Measurements from ENCODE around the gene NACC2.

The NACC2 gene

DNA sequence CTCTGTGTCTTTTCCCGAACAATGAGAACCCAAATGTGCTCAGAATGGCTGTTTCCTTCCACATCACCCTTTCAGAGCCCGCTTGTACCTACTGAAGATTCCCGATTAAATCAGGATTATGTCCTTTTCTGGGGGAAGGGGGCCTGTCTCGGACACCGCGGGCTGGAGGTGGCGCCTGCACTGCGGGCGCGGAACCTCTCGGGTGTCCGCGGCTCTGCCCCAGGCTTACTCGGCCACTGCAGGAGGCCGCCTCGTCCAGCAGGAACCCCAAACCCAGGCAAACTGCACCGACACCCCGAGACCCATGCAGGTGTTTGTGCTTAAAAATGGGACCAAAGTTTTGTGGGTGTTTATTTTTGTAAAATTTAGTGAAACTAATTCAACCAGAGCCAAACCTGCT, 32.2 kb upstream of the NACC2 start:
- DNase-seq: no peak

DNA sequence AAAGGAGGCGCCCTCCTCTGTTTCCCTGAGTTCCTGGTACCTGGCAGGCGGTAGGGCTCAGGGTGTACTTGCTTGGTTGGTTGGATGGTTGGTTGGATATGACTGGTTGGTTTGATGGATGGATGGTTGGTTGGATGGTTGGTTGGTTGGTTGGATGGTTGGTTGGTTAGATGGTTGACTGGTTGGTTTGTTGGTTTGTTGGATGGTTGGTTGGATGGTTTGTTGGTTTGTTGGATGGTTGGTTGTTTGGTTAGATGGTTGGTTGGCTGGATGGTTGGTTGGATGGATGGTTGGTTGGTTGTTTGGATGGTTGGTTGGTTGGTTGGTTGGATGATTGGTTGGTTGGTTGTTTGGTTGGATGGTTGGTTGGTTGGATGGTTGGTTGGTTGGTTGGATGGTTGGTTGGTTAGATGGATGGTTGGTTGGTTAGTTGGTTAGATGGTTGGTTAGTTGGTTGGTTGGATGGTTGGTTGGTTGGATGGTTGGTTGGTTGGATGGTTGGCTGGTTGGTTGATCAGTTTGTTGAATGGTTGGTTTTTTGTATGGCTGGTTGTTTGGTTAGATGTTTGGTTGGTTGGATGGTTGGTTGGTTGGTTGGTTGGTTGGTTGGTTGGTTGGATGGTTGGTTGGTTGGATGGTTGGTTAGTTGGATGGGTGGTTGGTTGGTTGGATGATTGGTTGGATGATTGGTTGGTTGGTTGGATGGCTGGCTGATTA, 30.0 kb upstream of the NACC2 start:
- DNase-seq: no peak

DNA sequence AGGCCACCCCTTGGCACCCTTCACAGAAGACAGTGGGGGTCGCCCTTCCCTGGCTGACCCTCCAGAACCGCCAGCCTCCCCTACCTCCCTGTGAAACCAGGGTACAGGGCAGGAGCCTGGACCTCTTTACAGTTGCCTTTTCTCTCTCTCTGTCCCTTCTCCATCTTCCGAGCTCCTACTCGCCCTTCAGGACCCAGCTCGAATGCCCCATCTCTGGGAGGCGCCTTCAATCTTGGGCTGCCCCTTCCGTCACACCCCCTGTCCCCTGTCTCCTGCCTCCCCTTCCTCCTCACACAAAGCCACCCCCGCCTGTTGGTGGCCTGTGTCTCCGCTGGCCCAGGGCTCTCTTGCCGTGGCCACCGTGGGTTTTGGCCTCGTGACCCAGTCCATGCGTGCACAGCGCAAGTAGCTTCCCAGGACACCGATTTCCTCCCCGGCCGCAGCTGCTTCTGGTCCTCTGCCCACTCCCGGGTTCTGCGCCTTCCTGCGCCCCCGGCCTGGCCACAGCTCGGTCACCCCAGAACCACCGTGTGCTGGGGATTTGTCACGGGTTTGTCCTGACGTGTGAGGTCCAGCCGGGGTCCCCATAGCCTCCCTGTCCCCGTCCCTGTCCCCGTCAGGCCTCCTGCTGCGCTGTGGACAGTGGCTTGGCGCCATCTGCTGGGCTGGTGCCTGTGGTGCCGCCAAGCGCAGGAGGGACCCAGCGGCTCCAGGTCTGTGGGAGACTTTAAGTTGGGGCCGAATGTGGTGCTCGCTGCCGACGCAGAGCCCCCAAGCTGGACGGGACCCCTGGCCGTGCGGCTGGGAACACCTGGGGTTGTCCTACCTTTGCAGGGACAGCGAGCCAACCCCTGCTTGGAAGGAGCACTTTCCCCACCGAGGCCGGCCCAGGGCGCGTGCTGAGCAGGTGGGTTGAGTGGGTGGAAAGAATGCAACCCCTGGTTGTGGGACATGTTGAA, 27.6 kb upstream of the NACC2 start:
- peak; percentile 49 to 70 (median 66) for DNase-seq

DNA sequence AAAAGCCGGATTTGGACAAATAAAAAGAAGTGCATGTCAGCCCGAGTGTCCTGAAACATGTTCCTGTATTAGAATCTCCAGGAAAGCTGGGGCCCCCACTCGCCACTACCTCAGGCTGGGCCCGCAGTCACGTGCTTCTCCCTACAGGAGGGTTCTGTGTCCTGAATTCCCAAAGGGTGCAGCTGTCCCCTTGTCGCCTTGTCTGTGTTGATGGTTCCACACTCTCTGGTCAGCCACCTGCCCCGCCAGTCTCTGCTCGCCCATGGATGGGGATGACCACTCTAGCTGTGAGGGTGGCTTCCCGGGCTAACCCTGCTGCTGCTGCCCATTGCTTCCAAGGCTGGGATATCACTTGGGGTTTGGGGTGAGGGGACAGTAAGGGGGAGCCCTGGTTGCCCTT, 26.7 kb upstream of the NACC2 start:
- no peak for DNase-seq

DNA sequence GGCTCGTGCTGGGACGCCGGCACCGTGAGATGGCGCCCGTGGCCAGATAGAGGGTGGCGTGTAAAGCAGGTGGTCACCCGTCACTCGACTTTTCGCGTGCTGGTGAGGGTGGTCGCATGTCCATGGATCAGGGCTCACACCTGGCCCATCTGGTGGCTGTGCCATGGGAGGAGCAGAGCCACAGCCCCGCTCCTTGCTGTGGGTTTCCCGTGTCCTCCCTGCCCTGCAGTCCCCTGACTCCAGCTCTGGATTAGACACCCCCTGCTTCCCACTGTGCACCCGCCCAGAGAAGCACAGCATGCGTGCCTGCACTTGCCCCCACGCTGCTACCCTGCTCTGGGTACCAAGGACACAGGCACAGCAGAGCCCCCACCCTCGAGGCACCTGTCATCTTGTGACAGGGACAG, 25.4 kb upstream of the NACC2 start:
- DNase-seq: no peak

DNA sequence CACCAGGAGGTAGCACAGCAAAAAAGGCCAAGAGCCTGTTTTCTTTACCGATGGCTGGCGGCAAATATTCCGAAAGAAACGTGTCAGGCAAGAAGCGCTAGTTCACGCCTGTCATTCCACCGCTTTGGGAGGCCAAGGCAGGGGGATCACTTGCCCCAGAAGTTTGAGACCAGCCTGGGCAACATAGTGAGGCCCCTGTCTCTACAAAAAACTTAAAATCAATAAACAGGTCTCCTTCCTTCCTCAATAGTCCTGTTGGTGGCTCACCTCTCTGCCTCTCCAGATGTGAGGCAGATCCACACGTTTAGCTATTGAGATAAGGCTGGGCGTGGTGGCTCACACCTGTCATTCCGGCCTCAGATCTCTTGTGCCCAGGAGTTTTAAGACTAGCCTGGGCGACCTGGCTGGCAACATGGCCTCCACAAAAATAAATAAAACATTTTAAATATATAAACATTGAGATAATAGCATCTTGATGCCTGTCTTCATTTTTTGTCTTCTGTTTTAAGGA, 24.8 kb upstream of the NACC2 start:
- DNase-seq: no peak

DNA sequence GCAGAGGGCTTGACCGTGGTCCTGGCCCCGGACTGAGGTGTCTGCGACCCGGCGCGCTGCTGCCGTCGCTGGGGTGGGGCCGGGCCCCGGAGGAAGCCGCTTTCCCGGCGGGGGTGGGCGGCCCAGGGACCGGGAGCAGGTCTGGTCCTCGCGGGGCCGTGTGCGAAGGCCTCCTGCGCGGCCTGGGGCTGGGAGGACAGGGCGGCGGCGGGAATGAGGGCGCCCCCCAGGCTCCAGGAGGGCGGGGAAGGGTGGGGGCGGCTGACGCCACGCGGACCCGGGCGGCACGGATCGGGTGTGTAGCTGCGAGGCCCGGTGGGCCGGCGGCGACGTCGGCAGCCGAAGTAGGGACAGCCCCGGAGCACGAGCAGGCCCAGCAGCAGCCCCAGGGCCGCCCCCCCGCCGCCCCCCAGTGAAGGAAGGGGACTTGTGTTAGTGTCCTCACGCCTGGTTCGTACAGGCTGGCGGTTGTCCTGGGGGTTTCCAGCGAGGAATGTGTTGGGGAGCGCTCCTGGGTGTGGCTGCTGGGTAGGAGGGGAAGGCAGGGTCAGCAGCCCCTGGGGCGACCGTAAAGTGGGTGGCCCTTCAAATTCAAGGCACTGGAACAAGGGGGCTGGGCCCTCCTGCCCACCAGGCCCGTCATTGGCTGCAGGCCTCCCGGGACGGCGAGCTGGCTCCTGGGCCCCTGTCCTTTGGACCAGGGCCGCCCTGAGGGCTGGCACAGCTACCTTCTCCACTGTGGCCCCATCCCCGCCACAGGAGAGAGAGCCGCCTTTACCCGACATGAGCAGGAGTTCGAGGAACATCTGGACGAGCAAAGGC, 24.2 kb upstream of the NACC2 start:
- no peak for DNase-seq

DNA sequence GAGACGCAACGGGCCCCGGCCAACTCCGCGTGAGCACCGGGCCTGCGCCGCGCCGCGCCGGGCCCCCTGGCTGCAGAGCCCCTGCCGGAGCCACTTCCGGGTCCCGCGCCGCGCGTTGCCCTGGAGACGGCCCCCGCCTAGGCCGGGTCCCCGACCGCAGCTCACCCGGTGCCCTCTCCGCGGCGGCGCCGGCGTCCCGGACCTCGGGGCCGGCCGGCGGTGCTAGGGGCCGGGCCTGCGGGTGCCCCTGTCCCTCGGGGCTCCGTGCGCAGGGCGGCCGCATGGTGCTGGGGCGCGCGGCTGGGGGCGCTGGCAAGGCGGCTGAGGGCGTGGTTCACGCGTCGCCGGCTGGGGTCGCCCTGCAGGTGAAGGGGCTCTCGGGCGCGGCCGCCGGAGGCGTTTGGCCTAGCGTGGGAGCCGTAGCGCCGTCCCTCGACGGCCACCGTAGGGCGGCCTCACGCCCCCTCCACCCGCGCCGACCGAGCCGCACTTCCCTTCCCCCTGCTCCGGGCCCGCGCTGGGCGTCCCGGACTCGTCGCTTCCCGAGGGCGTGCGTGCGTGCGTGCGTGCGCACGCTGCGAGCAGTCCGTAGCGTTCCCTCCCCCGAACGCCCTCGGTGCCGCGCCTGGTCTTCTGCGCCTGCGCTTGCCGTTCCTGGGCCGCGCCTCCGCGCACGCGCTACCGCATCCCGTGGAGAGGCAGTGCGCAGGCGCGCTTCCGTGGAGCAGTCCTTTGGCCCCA, 23.4 kb upstream of the NACC2 start, which contains the start of gene TMEM250:
TSS of gene TMEM250 (minus strand) at position 556 of the 741 bp plus-strand sequence. CDS start 1,975 bp downstream, outside the sequence.
- peak; percentile 92 to 99 (median 93) for DNase-seq

DNA sequence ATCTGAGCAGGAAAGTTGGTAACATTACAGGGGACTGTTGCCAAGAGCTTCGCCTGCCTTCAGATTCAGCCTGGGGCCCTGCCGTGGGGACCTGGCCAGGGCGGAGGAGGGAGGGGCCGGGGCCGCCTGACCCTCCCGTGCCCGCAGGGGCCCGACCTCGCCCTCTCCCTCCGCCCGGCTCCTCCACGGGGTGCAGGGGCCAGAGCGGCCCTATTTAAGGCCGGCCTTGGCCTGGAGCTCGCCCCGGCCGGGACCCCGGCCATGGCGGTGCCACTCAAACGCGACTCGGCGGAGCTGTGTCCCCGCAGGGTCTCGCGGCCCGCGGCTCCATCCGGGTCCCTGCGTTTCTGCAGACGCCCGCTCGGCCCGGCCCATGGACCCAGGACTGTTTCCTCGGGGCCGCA, 22.8 kb upstream of the NACC2 start:
- no peak for DNase-seq

DNA sequence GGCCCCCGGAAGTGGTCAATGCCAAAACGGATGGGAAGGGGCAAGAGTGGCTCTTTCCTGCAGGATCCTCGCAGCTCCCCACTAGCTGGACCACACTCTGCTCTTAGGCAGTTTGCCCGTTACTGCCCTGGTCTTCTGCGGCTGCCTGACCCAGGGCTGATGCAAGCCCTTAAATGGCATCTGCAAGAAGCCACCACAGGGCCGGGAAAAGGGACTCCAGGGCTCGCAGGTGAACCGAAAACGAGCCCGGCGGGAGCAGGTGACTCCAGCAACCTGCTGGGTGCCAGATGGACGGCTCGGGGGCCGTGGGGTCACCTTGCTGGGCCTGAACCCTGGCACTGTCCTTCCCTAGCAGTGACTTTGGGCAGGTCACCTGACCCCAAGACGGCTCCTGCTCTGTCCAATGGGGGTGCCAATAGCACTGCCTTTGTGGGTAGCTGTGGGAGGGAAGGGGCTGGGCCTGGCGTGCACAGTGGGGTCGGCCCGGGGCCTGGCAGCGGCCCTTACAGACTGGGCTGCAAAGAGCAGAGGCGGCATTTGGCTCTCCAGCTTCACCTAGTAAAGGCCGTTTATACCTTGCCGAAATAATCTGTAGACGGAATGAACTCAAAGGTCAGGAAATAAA, 22.3 kb upstream of the NACC2 start:
- peak in 1 of 5 donors; percentile 56 for DNase-seq

DNA sequence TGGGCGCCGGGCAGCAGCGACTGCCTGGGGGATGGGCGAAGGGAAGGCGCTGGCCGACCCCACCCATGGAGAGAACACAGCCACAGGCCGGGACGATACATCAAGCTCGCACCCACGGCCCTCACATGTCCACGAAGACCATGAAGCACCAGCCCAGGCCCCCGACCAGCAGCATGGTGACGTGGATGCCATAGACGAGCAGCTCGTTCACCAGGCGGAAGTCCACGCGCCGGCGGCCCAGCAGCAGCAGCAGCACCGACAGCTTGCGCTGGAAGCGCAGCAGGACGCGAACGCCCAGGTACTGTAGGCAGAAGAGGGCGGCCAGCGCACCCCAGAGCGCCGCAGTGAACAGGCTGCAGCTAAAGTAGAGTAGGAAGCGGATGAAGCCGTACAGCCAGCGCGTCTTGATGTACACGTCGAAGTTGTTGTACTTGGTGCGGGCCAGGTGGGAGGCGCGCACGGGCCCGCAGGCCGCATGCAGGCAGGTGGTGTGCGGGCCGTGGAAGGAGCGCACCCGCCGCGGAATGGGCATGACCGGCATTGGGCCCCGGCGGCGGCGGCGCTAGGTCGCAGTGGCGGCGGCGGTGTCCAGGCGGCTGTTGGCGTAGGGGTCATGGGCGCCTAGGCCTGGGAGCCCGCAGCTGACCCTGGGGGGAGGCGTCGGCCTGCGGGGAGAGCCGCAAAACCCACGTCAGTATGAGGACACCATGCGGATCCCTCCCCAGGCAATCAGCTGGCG, 21.4 kb upstream of the NACC2 start:
- no peak for DNase-seq

DNA sequence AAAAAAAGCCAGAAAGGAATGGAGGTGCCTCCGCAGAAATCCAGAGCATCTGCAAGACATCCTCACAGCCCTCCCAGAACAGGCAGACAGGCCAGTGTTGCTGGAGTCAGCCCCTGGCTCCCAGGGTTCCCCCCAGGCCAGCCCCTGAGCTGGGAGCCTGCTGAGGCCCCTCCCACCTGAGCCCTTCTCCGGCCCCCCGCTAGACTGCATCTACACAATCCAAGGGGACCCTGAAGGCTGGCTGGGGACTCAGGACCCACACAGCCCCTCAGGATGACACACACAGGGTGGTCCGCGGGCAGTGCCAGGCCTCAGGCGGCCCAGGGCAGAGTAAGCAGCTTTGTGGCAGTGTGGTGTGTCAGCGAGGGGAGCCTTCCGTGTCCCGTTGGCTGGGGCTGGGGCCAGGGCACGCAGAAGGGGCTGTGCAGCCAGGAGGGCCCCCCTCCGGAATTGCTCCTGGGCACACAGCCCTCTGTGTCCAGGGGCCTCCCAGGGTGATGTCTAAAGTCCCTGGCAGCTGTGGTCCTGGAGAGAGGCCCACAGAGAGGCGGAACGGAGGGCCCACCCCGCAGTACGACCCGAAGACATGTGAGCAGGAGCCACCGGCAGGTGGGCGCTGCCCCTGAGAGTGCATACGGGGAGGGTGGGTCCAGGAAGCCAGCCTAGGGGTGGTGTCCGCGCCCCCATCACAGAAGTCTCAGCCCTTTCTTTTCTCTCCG, 20.7 kb upstream of the NACC2 start:
- no peak for DNase-seq

DNA sequence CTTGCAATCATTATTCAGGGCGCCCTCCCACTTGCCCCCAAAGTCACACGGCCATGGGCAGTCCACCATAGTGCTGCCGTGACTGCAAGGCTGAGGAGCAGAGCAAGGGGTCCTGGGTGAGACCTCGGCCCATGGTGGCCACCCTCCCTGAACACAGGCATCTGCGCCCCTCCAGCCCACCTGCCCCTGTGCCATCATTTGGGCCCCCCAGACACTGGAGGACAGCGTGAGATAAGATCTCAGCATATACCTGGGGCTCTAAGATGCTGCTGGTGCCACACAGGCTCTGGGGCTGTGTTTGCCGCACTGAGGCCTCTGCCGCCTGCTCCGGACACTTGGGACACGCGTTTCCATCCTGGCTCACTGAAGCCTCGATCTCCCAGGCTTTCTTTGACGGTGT, 20.1 kb upstream of the NACC2 start:
- no peak for DNase-seq

DNA sequence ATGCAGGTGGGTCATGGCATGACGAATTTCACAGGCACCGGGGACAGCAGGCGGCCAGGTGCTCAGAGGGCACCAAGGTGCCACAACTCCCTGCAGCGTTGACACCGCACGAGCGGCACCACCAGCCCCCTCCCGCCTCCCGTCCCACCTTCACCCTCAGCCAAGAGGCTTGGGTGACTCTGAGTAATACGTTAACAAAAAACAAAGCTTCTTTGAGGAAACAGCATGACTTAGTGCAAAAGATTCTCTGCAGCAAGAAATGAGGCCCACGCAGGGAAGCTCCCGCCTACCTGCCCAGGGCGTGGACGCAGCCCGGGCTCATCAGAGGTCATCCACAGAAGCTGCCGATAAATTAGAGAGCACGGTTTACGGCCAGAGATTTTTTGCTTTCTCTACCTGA, 19.5 kb upstream of the NACC2 start:
- DNase-seq: no peak

DNA sequence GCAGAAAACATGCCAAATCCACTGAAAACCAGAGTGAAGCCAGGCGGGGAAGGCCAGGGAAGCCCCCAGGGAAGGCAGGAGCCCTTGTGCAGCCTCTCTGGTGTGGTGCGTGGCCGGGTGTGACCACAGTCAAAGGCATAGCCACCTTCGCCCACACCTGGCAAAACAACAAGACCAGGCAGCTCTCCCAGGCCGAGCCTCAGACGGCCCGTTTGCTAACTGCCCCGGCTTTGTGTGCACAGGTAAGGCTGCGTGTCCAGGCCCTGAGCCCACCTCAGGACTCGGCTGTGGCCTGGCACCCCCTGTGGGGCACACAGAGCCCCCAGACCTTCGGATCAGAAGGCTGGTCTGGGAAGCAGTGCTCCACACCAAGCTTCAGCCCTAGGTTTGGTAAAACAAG, 17.5 kb upstream of the NACC2 start:
- DNase-seq: no peak

DNA sequence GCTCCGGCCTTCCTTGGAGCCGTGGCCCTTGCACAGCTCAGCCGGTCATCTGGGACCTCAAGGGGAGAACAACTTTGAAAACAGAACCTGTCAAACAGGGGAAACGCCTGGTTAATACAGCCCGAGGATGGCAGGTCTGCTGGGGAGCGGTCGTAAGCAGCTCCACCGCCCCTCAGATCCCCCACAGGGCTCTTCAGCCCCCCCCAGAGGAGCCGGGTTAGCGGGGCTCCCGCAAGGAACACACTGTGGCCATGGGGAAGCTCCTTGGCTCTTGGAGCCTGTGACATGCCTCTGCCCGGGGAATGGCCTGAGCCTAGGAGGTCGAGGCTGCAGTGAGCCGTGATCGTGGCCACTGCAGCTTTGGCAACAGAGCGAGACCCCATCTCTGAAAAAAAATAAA, 16.8 kb upstream of the NACC2 start:
- DNase-seq: no peak

DNA sequence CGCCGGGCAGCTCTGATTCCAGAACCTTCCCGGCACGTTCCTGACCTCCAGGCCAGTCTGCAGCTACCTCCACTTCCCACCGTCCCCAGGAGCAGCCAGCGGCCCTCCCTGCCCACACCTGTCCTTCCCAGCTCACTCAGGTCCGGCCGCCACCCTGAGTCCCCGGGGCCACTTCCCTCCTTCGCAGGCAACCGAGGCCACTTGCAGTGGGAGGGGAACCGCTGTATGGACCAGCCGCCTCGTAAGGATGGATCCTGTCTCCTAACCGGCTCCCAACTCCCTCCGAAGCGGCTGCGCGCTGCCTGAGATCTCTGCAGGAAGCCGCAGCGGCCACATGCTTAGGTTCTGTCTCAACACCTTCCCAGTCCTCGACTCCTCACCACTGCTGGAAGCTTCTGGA, 16.1 kb upstream of the NACC2 start:
- DNase-seq: no peak

DNA sequence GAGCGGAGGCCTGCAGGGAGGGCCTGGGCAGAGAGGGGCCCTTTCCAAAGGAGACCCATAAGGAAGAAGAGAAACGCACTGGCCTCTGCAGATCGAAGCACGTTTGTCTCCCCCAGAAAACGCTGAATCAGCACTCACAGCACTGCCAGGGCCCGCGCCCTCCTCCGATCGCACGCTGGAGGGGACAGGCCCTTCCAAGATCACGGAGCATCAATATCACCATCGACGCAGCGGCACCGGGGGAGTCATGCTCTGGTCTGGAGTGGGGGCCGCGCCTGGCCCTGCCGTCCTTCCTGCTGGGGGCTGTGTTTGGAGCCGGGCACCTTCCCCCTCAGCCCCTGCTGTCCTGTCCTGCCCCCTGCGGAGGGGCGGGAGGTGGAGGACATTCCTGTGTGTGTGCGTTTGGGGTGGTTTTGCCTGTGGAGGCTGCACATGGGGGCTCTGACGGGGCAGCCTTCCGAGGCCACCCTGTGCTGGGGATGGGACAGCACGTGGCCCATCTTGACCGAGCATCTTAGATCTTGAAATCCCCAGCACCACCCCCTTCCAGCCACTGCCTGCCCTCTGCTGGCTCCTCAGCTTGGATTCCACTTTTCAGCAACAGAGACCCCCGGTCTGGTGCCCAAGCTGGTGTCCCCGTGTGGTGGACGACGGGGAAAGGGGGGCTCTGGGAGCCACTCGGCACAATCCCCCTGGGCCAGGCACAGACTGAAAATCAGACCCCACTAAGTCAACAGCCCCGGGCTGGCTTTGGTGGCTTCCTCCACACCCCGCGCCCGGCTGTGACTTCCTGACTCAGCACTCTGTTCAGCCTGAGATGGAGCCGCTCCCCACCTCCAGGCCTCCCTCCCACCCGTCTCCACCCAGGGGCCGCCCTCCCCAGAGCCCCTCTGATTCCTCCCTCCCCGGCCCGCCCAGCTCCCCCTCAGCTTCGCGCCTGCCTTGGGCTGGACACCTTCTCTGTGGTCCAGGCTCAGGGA, 15.3 kb upstream of the NACC2 start:
- DNase-seq: peak in 3 of 5 donors; percentile 25 to 52 (median 30)
